HPDE6-E6E7 (cell line): ENCODE measurements around the gene SCMH1.
A peak's percentile ranks its signal among the peaks of the same experiment; 100 is the strongest.

Source experiments
- DNase-seq: peaks from one replicate; pipeline ENCODE4 v3.0.0; 2011; ENCODE audit warnings: missing footprints; ENCODE audit errors: extremely low spot score

Gene SCMH1

DNA sequence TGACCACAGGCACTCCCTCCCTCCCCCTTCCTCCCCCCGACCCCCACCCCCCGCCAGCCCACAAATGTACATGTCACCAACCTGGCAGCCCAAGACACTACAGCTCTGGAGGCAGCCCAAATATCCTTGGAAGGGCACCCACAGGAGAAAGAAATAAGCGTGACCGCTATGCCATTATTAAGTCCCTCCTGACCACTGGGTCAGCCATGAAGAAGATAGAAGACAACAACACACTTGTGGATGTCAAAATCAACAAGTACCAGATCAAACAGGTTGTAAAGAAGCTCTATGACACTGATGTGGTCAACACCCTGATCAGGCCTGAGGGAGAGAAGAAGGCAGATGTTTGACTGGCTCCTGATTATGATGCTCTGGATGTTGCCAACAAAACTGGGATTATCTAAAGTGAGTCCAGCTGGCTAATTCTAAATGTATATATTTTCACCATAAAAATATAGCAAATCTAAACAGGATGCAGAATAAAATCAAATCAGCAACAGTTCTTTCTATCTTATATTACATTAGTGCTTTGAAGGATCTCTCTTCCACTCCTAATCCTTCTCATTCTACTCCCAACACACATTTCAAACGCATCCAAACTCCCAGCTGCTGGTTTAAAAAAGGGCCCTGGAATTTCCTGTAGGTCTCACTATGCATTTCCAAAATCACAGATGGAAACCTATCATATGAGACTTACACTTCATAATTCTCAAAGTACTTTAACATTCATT lies 143.2 kb downstream of the SCMH1 start:
- DNase-seq: no peak

GRCh38 chr1:41097105-41097504 lies 145.0 kb downstream of the SCMH1 start:
- DNase-seq: no peak

GRCh38 chr1:41093826-41094225 lies 148.3 kb downstream of the SCMH1 start:
- no peak for DNase-seq

- no peak for DNase-seq
These were observed 155.2 kb downstream of the SCMH1 start for GRCh38 chr1:41086921-41087320.

- no peak for DNase-seq
These were observed 163.5 kb downstream of the SCMH1 start for GRCh38 chr1:41078616-41079015.

GRCh38 chr1:41078193-41078592 lies 163.9 kb downstream of the SCMH1 start:
- no peak for DNase-seq

- DNase-seq: peak; percentile 5
These were observed 168.1 kb downstream of the SCMH1 start for GRCh38 chr1:41073971-41074370.

DNA sequence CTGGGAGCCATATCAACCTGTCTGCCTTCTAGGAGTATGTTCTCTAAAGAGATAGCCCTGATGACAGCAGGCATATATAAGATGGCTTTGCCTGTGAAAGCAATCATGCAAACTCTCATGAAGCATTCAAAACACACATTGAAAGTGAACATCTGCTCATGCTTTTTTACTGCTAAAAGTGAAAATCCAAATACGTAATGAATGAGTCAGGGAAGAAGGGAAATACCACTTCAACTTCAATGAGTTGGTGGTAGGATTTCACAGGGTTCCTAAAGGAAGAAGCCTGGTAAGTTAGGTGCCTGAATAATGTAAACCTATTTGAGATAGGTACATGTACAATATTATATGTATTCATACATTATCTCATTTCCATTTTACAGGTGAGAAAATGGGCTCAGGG lies 170.1 kb downstream of the SCMH1 start:
- DNase-seq: no peak

- no peak for DNase-seq
These were observed 185.2 kb downstream of the SCMH1 start for GRCh38 chr1:41056907-41057306.

- no peak for DNase-seq
These were observed 188.8 kb downstream of the SCMH1 start for GRCh38 chr1:41053316-41053715.

GRCh38 chr1:41051022-41051421 lies 191.1 kb downstream of the SCMH1 start:
- no peak for DNase-seq

DNA sequence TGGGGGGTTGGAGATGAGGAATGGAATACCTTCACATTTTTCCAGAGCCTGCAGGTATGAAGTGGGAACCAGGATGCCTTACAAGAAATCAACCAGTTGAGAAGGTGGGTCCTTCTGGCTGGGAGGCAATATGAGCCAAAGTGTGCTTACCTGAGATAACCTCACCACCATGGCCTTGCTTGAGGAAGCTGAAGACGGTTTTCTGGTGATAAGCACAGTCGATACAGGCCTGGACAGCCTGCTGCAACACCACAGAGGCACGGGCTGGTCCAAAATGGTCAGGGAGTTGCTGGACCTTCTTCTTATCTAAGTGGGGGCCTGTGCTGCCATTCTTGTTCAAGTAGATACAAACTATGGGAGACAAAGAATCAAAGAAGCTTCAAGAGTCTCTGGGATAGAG lies 193.6 kb downstream of the SCMH1 start:
- DNase-seq: no peak

DNA sequence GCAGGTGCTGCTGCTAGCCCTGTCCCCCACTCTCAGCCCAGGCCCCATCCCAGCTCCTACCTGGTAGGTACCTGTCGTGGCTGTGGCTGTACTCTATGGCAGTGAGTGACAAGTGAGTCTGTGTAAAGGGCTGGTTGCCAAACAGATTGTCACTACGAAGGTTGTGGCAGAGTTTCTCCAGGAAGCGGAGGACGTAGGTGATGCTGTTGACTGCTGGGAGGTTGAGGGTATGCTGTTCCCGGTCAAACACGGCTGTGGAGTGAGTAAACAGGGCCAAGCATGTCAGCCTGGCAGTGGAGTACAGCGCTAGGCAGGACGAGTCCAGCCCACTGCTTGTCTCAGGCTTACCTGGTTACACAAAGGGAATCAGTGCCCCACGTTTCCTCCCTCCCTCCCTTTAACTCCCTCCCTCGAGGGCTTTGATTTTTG lies 195.7 kb downstream of the SCMH1 start:
- DNase-seq: no peak

- peak; percentile 87 for DNase-seq
These were observed 196.4 kb downstream of the SCMH1 start for GRCh38 chr1:41045740-41046139.

DNA sequence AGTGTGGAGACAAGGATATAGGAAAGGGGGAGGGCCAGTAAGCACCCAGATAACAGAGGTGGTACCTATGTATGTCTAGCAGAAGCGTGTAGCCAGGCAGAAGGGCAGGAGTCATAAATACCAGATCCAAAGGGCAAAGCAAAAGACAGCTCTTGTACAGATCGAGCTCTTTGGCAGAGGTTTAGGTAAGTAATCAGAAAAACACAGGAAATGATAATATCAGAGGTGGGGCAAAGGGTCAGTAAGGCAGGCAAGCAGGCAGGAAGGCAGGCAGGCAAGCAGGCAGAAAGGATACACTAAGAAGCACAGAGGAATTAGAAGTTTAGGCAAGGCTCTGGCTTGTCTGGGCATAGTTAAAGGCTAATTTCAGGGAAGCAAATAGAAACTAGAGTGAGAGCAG lies 197.9 kb downstream of the SCMH1 start:
- DNase-seq: no peak

DNA sequence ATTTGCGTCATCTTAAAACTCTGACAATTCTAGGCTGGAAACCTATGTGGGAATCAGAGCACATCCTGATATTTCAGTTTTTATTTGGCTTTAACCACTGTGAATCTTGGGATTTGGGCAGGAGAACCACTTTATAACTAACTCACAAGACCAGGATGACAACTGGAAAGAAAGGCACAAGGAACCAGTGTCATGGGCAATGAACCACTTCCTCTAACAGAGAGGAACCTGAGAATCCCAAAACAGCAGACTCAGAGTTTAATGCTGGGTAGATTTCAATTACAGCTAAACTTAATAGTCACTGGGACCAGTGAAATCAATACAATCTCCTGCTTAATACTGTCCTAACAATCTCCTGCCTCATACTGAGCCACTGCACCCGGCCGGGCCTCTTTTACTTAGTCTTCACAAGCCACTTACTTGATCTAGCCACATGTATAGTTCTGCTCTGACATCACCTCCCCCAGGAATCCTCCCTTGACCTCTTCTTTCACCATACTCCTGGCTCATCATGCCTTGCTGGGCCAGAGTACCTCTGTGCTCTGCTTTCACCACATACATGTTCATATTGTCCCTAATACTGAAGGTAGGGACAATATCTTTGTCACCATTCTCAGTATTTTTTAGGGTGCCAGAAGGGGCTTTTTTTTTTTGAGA lies 200.4 kb downstream of the SCMH1 start:
- DNase-seq: no peak

DNA sequence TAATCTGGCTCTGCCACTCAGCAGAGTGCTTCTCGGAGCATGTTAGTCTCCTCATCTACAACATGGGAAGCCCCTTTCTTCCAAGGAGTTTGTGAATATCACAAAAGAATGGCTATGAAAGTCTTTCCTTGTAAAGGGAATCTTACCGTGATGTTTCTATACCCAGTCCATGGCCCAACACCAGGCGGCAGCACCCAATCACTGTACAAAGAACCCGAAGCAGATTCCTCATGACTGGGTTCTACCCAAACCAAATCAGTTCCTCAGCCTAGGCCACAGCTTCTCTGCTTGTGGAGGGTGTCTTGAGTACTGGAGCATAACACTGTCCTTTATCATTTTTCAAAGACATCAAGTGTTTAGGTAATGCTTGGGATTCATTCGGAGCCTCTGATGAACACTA lies 204.0 kb downstream of the SCMH1 start:
- DNase-seq: no peak

DNA sequence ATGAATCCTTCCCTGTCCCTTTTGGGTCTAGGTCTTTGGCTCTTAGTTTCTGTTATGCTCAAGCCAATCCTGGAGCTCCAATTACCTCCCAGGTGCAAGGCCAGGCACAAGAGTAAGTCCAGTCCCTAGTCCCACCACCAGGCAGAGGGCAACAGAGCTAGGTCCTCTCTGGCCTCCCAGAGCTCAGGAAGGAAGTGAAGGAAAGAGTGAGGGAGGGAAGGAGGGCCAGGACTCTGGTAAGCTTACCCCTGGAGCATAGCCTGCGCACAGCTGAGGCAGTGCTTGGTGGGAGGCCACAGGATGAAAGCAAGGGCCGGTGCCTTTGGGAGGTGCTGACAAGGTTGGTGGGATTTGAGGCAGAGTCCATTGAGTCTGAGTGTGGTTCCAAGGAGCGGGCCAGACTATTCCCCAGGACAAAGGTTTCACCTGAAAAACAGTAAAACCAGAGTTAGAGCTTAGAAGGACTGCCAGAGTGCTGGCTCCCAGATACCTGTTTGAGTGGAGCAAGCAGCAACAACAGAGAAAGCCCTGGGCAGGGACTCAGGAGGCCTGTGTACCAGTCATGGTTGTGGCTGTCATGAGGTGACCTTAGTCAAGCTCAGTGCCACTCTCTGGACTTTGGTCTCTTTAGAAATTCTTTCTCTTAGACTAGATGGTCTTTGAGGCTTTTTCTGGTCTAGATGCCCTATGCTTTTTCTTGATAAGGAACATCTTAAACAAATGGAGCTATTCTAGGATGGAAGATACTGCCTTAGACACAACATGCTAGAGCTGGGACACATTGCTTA lies 204.8 kb downstream of the SCMH1 start:
- no peak for DNase-seq

- DNase-seq: no peak
These were observed 208.8 kb downstream of the SCMH1 start for GRCh38 chr1:41033272-41033671.

GRCh38 chr1:41032147-41032546 lies 210.0 kb downstream of the SCMH1 start:
- no peak for DNase-seq

DNA sequence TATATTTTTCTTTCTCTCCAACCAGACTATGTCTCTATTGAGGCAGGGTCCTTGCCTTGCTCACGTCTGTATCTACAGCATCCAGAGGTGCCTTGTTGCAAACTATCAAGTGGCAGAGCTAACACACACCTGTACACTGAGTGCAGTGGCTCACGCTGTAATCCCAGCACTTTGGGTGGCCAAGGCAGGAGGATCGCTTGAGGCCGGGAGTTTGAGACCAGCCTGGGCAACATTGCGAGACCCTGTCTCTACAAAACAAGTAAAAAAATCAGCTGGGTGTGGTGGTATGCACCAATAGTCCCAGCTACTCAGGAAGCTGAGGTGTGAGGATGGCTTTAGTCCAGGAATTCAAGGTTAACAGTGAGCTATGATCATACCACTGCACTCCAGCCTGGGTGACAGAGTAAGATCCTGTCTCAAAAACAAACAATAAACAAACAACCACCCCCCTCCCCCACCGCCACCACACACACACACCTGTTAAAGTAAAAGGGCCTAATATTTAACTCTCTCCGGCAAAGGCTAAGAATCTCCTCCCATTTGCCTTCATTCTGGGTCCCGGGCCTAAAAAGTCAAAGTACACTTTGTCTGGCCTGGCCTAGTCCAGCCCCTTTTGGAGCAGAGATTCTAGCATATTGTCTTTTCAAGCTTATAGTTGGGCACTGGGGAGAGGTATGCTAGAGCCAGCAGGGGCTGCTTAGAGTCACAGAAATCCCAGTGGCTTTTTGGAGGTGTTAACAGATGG lies 211.1 kb downstream of the SCMH1 start:
- DNase-seq: no peak

GRCh38 chr1:41028034-41028642 lies 214.0 kb downstream of the SCMH1 start:
- no peak for DNase-seq
